CD4-positive, alpha-beta T cell (primary cell): ENCODE data around the gene AHDC1. TPM values are rescaled to one million over a fixed set of nuclear protein-coding genes. Genes with fewer than 3 reads are reported as not detected.

ENCODE experiments used
- ATAC-seq: fragments of 200-7000 bp; cut with Tn5 transposase; one replicate; pipeline ENCODE4 v1.10.0; 2022; ENCODE audit warnings: mild to moderate bottlenecking; ENCODE audit not compliant: poor library complexity
- CTCF ChIA-PET: fragments of 350-600 bp; sonication (Branson Sonifier 250); formaldehyde crosslinking; loops from one replicate; lab custom pipeline; 2021; ENCODE audit warnings: antibody characterized with exemption, inconsistent platforms; lab: Charles Lee
- POLR2A ChIA-PET: fragments of 350-600 bp; sonication (Branson Sonifier 250); formaldehyde crosslinking; loops from one replicate; lab custom pipeline; 2021; ENCODE audit warnings: antibody characterized with exemption, inconsistent platforms; lab: Charles Lee
- DNase-seq, 14 experiments: peaks; one replicate each; pipeline ENCODE4 v3.0.0-alpha.2; 2013 to 2020; ENCODE audit warnings: mixed read lengths in 2 of 14
- H3K27ac ChIP-seq, 2 donors: one replicate each; pipeline versions ENCODE4 v1.5.1 to v1.7.0; 2013; ENCODE audit warnings: low read length in 2 of 2, low read depth in 1 of 2, mild to moderate bottlenecking in 1 of 2
- H3K27me3 ChIP-seq, 2 experiments: 1 replicate in 1 of 2; 2 replicates in 1 of 2; pipeline versions ENCODE4 v1.6.1 to v1.7.0; 2013; ENCODE audit warnings: low read length in 2 of 2, control low read depth in 1 of 2, mild to moderate bottlenecking in 1 of 2, moderate library complexity in 1 of 2; ENCODE audit not compliant: insufficient read depth in 2 of 2, control insufficient read depth in 1 of 2
- H3K36me3 ChIP-seq: one replicate; pipeline ENCODE4 v1.6.1; 2013; ENCODE audit warnings: low read length, control low read depth; ENCODE audit not compliant: insufficient read depth
- H3K4me1 ChIP-seq: one replicate; pipeline ENCODE4 v1.6.1; 2013; ENCODE audit warnings: low read length, control low read depth; ENCODE audit not compliant: insufficient read depth
- H3K4me3 ChIP-seq: one replicate; pipeline ENCODE4 v1.5.1; 2013; ENCODE audit warnings: mild to moderate bottlenecking, low read length, moderate library complexity
- H3K9me3 ChIP-seq, 2 experiments: 1 replicate in 1 of 2; 2 replicates in 1 of 2; pipeline versions ENCODE4 v1.6.1 to v1.7.0; 2013; ENCODE audit warnings: low read length in 2 of 2, mild to moderate bottlenecking in 2 of 2, control low read depth in 1 of 2, moderate library complexity in 1 of 2; ENCODE audit not compliant: control insufficient read depth in 1 of 2, insufficient read depth in 1 of 2
- H3K27ac Mint-ChIP-seq: one replicate; pipeline ENCODE4 v1.8.0; 2020; ENCODE audit warnings: mixed read lengths
- H3K27me3 Mint-ChIP-seq: one replicate; pipeline ENCODE4 v1.8.0; 2021; ENCODE audit warnings: mixed read lengths
- H3K36me3 Mint-ChIP-seq: one replicate; pipeline ENCODE4 v1.8.0; 2021; ENCODE audit warnings: low read depth, mixed read lengths
- H3K4me1 Mint-ChIP-seq: one replicate; pipeline ENCODE4 v1.8.0; 2021; ENCODE audit warnings: low read depth, mixed read lengths
- H3K4me3 Mint-ChIP-seq: one replicate; pipeline ENCODE4 v1.8.0; 2020; ENCODE audit warnings: mild to moderate bottlenecking, mixed read lengths
- H3K9me3 Mint-ChIP-seq: one replicate; pipeline ENCODE4 v1.8.0; 2020; ENCODE audit warnings: mixed read lengths
- intact Hi-C, 2 experiments: fragments of 100-400 bp; cut with DNase I in 1 of 2; cut with micrococcal nuclease in 1 of 2; formaldehyde crosslinking; loops; one replicate each; pipeline versions ENCODE4 v1.15.1 to v1.9.0; 2023 to 2025; cut with DNase I, micrococcal nuclease
- total RNA-seq, 174 experiments: library from RNA in 2 of 174; stranded (reverse) in 2 of 174; gene quantifications; one replicate each; pipeline ENCODE4 v1.2.3 and lab custom pipeline; 2021 to 2026
- TF ChIP-seq, protein P1 (sequence below): fragments of 200-600 bp; IDR thresholded peaks from one replicate; pipeline ENCODE4 v1.8.0; 2022; ENCODE audit warnings: antibody characterized with exemption, mild to moderate bottlenecking

AHDC1 gene
- total RNA-seq, 2 experiments from 2014 or later: 20.8 to 22.9 TPM

DNA sequence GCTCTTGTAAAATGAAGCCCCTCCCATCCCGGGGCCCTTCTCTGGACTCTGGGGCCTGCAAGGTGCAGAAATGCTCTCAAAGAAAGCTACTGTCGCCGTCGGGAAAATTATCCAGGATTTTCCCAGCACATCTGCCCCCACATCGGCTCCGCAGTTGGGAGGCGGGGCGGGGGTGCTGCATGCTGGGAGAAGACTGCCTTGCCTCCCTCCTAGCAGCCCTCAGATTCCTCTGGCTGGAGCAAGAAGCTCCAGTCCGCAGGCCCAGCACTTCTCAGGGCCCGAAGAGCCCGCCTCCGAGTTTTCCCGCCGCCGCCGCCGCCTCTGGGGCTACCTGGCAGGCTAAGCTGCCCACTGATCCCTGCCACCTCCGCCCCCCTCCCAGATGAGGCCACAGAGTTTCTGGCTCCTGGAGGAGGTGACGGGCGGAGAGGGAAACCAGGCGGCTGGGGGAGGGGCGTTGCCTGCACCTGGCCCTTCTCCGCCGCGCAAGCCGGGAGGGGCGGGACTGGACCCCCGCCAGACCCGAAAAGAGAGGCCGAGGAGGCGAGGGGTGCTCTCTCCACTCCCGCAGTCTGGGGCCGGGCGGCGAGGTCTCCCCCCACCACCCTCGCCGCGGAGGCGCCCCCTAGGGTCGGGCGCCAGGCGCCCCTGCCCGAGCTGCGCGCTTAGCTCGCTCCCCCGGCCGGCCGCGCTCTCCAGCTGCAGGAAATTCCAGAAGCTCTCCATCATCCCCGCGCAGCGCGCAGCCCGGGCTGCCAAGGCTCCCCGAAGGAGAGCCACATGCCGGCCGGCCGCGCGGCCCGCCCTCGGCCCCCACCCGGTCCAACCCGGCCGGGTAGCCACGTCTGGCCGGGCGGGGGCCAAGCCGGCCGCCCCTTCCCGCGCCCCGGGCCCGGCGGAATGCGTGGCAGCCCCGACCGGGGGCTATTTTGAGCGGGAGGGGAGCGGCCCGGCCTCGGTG is 28.8 kb downstream of the AHDC1 start:
- ATAC-seq: peak; percentile 43
- peaks cover 10% of the 10 kb centered on the region for H3K27me3 Mint-ChIP-seq

DNA sequence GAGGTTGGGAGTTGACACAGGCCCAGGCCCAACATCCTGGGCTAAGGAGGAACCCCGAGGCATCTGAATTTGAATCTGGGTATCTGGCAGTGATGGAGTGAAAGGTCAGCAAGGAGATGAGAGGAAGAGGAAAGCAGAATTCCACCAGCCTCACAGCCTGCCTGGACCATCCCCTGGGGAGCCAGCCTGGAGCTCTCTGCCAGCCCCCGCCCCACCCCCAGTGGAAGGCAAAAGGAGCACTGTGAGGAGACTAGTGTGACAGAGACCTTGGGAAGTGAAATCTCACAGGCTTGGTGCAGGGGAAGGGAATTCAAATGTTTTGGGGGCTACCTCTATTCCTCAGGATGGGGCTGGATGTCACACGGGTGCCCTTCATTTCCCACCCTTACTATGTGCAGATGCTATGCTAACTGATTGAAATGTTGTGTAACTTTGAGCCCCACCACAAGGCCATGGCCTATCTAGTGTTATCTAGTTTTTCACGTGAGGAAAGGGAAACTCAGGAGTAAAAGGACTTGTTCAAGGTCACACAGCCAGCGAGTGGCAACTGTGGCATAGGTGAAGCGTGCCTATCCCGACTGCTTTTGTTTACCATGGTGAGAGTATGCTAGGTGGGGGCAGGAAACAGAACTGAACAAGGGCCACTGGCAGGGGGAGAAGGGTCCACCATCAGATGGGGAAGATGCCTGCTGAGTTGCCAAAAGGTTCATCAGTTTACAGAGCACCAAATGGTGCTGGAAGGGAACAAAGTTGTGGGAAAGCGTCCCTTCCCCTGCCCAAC is 29.8 kb downstream of the AHDC1 start:
- ATAC-seq: no peak
- ChIA-PET CTCF (interaction anchor here (1.2 to 1.9 kb wide), 2 partner anchors 17 to 76 kb away, joined by 3 to 6 read pairs; no protein-coding TSS in a partner anchor), POLR2A (interaction anchor here (1.1 kb wide), 1 partner anchor 89 kb away, joined by 3 read pairs; no protein-coding TSS in a partner anchor)
- peak overlapping the region; percentile 73 for H3K4me3 Mint-ChIP-seq
- no peaks in the 10 kb centered on the region for H3K36me3 Mint-ChIP-seq
- intact Hi-C loops: no loop called here
- DNase-seq: no peak
- peaks cover 50% of the 10 kb centered on the region for H3K4me1 Mint-ChIP-seq
- H3K9me3 ChIP-seq: no peaks in the 10 kb centered on the region
- TF ChIP-seq, protein P1, sequence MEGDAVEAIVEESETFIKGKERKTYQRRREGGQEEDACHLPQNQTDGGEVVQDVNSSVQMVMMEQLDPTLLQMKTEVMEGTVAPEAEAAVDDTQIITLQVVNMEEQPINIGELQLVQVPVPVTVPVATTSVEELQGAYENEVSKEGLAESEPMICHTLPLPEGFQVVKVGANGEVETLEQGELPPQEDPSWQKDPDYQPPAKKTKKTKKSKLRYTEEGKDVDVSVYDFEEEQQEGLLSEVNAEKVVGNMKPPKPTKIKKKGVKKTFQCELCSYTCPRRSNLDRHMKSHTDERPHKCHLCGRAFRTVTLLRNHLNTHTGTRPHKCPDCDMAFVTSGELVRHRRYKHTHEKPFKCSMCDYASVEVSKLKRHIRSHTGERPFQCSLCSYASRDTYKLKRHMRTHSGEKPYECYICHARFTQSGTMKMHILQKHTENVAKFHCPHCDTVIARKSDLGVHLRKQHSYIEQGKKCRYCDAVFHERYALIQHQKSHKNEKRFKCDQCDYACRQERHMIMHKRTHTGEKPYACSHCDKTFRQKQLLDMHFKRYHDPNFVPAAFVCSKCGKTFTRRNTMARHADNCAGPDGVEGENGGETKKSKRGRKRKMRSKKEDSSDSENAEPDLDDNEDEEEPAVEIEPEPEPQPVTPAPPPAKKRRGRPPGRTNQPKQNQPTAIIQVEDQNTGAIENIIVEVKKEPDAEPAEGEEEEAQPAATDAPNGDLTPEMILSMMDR: no peak
- peaks cover 23% of the 10 kb centered on the region for H3K4me1 ChIP-seq
- H3K9me3 Mint-ChIP-seq: no peaks in the 10 kb centered on the region
- peaks cover 8% of the 10 kb centered on the region for H3K27me3 Mint-ChIP-seq
- H3K27ac Mint-ChIP-seq: no peak overlapping the region
- H3K4me3 ChIP-seq: no peak overlapping the region
- H3K27ac ChIP-seq: no peak overlapping the region
- H3K27me3 ChIP-seq: peaks cover 0 to 5% of the 10 kb centered on the region in 2 experiments
- no peaks in the 10 kb centered on the region for H3K36me3 ChIP-seq

More for the DNA sequence above, 28.8 kb downstream of the AHDC1 start:
- CTCF ChIA-PET: interaction anchor here (0.5 to 1.9 kb wide), 3 partner anchors 18 to 578 kb away, joined by 3 to 6 read pairs (median 4); no protein-coding TSS in a partner anchor
- TF ChIP-seq, protein P1: no peak
- intact Hi-C loops: no loop called here
- peak overlapping the region; percentile 54 for H3K4me3 Mint-ChIP-seq
- H3K4me1 ChIP-seq: peaks cover 18% of the 10 kb centered on the region
- DNase-seq: peak in 1 of 14 experiments; percentile 37
- H3K27ac ChIP-seq: no peak overlapping the region
- no peaks in the 10 kb centered on the region for H3K36me3 Mint-ChIP-seq
- no peak overlapping the region for H3K4me3 ChIP-seq
- POLR2A ChIA-PET: interaction anchor here (1.1 kb wide), 1 partner anchor 88 kb away, joined by 3 read pairs; no protein-coding TSS in a partner anchor
- H3K4me1 Mint-ChIP-seq: peaks cover 53% of the 10 kb centered on the region
- peaks cover 0 to 5% of the 10 kb centered on the region in 2 experiments for H3K27me3 ChIP-seq
- no peaks in the 10 kb centered on the region for H3K36me3 ChIP-seq
- H3K27ac Mint-ChIP-seq: no peak overlapping the region
- H3K9me3 Mint-ChIP-seq: no peaks in the 10 kb centered on the region
- no peaks in the 10 kb centered on the region for H3K9me3 ChIP-seq
